ENCODE results near the gene PHF23.

The PHF23 gene

DNA sequence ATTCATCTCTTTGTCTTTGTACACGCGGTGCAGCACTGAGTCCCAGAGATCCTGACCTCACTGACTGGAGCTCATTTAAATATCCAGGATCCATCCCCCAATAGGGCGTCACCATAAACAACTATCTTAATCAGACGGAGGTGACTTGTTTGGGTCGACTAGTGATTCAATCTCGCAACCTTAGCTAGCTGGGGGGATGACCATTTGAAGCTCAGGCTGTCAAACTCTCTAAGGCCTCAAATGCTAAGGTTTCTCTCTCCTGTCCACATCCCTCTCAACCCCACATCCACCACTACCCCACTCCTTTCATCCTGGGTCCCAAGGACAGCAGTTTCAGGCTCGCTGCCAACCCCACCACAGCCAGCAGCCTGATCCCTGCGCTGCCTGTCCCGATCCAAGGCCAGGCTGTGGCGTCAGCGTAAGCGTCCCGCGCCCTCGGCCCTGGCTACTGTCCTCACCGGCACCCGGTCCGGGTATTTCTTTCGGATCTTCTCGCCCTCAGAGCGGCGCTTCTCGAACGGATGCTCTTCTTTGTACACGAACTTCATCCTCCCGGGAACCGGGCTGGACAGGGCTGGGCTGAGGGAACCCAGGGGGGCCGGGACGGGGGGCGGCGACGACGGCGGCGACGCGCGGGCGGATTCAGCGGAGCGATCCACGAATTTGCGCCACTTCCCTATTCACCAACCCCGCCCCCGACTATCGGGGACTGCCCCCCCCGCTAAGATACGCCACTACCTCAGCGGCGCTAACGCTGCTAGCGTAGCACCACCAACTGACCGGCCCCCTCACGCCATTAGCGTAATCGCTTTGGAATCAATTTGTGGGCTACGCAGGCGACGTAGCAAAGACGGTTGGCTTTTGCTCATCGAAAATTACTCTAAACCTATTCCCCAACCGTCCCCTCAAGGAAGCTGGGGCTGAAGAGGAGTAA is 2.8 kb upstream of the PHF23 start, which contains the start of gene GABARAP:
GABARAP (minus strand) TSS at position 667 of the 934 bp plus-strand sequence; CDS start at position 548, 119 bp downstream.
- H3K4me1 ChIP-seq (ENCODE audit: control insufficient read depth, insufficient read depth, low read length) = peaks cover 25% of the 10 kb centered on the region
- H3K9ac ChIP-seq (ENCODE audit: low read length) = peak within 1 kb of the TSS; percentile 90
- no peaks in the 10 kb centered on the region for H3K9me3 ChIP-seq (ENCODE audit: control insufficient read depth, low read length)
- peaks cover 9% of the 10 kb centered on the region for H3K36me3 ChIP-seq (ENCODE audit: control insufficient read depth, insufficient read depth, low read length)
- H3K27me3 ChIP-seq (ENCODE audit: control insufficient read depth, insufficient read depth, low read length) = no peaks in the 10 kb centered on the region
- H3K4me3 ChIP-seq (ENCODE audit: low read length) = peak within 1 kb of the TSS; percentile 82

- Histone ChIP-seq H3K4me3 (ENCODE audit: low read length) (peak overlapping the region; percentile 82), H3K9ac (ENCODE audit: low read length) (peak overlapping the region; percentile 90), H3K4me1 (ENCODE audit: control insufficient read depth, insufficient read depth, low read length) (peaks cover 27% of the 10 kb centered on the region), H3K36me3 (ENCODE audit: control insufficient read depth, insufficient read depth, low read length) (peaks cover 9% of the 10 kb centered on the region), H3K27me3 (ENCODE audit: control insufficient read depth, insufficient read depth, low read length) (no peaks in the 10 kb centered on the region), H3K9me3 (ENCODE audit: control insufficient read depth, low read length) (no peaks in the 10 kb centered on the region)
These were observed 2.0 kb upstream of the PHF23 start for GRCh38 chr17:7241090-7241733.

- Histone ChIP-seq H3K9ac (ENCODE audit: low read length) (no peak overlapping the region), H3K27me3 (ENCODE audit: control insufficient read depth, insufficient read depth, low read length) (no peaks in the 10 kb centered on the region), H3K36me3 (ENCODE audit: control insufficient read depth, insufficient read depth, low read length) (peaks cover 11% of the 10 kb centered on the region), H3K9me3 (ENCODE audit: control insufficient read depth, low read length) (no peaks in the 10 kb centered on the region), H3K4me3 (ENCODE audit: low read length) (no peak overlapping the region), H3K4me1 (ENCODE audit: control insufficient read depth, insufficient read depth, low read length) (peaks cover 32% of the 10 kb centered on the region)
These were observed 1.1 kb upstream of the PHF23 start for GRCh38 chr17:7240375-7240774.

DNA sequence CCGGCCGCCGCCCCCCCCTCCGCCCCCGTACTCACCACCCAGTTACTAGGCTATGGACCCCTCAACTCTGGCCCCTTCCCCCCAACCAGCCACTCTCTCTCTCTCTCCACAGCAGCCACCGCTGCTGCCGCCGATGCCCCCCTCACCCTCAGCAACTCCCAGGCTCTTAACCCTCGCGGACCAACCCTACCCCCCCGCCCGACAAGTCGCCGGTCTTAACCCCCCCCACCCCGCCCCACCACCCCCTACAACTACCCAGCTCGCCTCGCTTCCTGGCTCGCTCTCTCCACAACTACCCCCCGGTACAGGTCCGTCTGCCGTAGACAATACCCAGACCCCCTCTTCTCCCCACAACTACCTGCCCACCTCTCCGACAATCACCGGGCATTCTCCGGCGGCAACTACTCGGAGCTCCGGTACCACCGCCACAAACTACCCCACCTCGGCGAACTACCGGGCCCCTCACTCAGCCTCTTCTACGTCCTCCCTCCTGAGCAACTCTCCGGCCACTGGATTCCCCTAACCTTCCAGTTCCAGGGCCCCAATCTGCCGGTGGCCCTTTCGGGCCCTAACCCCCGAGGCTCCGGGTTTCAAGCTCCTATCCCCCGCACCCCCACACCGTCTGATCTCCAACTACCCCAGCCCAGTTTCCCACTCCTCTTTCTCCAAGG is 702 bp downstream of the PHF23 start:
- no peaks in the 10 kb centered on the region for H3K27me3 ChIP-seq (ENCODE audit: control insufficient read depth, insufficient read depth, low read length)
- H3K36me3 ChIP-seq (ENCODE audit: control insufficient read depth, insufficient read depth, low read length) = peaks cover 5% of the 10 kb centered on the region
- H3K9ac ChIP-seq (ENCODE audit: low read length) = peak overlapping the region; percentile 93
- H3K4me3 ChIP-seq (ENCODE audit: low read length) = peak overlapping the region; percentile 69
- peaks cover 42% of the 10 kb centered on the region for H3K4me1 ChIP-seq (ENCODE audit: control insufficient read depth, insufficient read depth, low read length)
- H3K9me3 ChIP-seq (ENCODE audit: control insufficient read depth, low read length) = no peaks in the 10 kb centered on the region

- H3K4me3 ChIP-seq (ENCODE audit: low read length) = peak overlapping the region; percentile 1
- H3K9me3 ChIP-seq (ENCODE audit: control insufficient read depth, low read length) = no peaks in the 10 kb centered on the region
- no peaks in the 10 kb centered on the region for H3K27me3 ChIP-seq (ENCODE audit: control insufficient read depth, insufficient read depth, low read length)
- H3K4me1 ChIP-seq (ENCODE audit: control insufficient read depth, insufficient read depth, low read length) = peaks cover 47% of the 10 kb centered on the region
- peaks cover 5% of the 10 kb centered on the region for H3K36me3 ChIP-seq (ENCODE audit: control insufficient read depth, insufficient read depth, low read length)
- peak overlapping the region; percentile 93 for H3K9ac ChIP-seq (ENCODE audit: low read length)
These were observed 1.4 kb downstream of the PHF23 start for GRCh38 chr17:7237761-7238419.

DNA sequence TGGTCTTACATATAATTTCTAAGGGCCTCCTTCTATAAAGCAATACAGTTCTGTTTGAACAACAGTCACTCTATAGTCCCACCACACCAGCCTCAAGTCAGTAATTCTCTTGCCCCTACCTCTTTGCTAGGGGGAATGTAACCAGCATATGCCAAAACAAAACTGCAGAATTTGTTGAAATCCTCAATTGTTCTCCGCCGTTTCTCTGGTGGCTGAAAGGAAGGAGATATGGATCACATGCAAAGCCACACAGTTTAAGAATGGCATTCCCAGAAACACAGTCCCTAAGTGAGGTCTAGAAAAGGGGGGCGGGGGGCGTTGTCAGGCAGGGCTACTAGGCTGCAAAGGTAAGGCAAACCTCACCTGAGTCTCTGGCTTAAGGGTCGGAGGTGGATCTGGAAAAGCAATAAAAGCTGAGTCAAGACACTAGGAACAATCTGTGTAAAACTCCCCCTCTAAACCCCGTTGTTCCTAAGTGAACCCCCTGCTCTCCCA is 1.9 kb downstream of the PHF23 start:
- Histone ChIP-seq H3K4me3 (ENCODE audit: low read length) (peak overlapping the region; percentile 1), H3K36me3 (ENCODE audit: control insufficient read depth, insufficient read depth, low read length) (peaks cover 5% of the 10 kb centered on the region), H3K27me3 (ENCODE audit: control insufficient read depth, insufficient read depth, low read length) (no peaks in the 10 kb centered on the region), H3K9me3 (ENCODE audit: control insufficient read depth, low read length) (no peaks in the 10 kb centered on the region), H3K4me1 (ENCODE audit: control insufficient read depth, insufficient read depth, low read length) (peaks cover 47% of the 10 kb centered on the region), H3K9ac (ENCODE audit: low read length) (peak overlapping the region; percentile 6)

- Histone ChIP-seq H3K36me3 (ENCODE audit: control insufficient read depth, insufficient read depth, low read length) (peaks cover 5% of the 10 kb centered on the region), H3K4me3 (ENCODE audit: low read length) (peak overlapping the region; percentile 1), H3K27me3 (ENCODE audit: control insufficient read depth, insufficient read depth, low read length) (no peaks in the 10 kb centered on the region), H3K4me1 (ENCODE audit: control insufficient read depth, insufficient read depth, low read length) (peaks cover 47% of the 10 kb centered on the region), H3K9ac (ENCODE audit: low read length) (no peak overlapping the region), H3K9me3 (ENCODE audit: control insufficient read depth, low read length) (no peaks in the 10 kb centered on the region)
These were observed 2.4 kb downstream of the PHF23 start for GRCh38 chr17:7236808-7237207.

- peak overlapping the region; percentile 8 for H3K9ac ChIP-seq (ENCODE audit: low read length)
These were observed 3.3 kb downstream of the PHF23 start for GRCh38 chr17:7235693-7236665.

DNA sequence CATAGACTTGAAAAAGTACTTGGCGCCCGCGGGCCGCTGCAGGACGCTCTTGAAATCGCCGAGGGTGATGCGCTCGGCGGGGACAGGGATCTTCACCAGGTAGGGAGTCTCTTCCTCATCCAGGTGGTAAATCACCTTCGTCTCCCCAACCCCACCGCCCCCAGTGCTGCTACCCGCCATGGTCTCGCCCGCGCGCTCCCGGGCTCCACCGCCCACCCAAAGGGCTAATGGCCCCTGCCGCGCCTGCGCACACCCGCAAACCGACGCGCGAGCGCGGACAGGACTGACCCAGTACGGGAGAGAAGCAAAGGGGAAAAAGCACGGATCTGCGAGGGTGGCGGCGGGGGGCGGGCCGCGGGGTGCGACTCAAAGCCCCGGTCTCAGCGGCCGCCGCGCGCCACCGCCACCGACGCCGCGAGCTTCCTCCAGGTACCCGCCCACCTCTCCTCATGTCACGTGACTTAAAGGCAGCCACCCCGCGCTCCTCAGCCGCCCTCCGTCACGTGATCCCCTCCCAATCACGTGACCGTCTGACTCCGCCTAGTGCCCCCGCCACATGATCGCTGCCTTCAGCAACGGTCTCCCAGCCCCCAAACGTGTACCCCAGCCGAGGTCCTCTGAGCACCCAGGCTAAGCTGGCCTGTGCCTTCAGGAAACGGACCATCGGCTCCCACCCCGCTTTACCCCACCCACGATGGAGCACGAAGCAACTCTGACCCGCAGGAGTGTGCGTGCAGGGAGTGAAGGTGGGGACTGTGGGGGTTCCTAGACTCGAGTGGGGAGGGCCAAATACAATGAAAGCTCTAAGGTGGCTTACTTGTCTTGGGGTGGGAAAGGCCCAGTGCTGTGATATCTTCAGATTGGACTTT is 4.9 kb downstream of the PHF23 start, which contains the start of gene DVL2:
DVL2 (minus strand) TSS at position 435 of the 869 bp plus-strand sequence; CDS start at position 180, 255 bp downstream.
- peaks cover 28% of the 10 kb centered on the region for H3K4me1 ChIP-seq (ENCODE audit: control insufficient read depth, insufficient read depth, low read length)
- H3K27me3 ChIP-seq (ENCODE audit: control insufficient read depth, insufficient read depth, low read length) = no peaks in the 10 kb centered on the region

More at GRCh38 chr17:7235693-7236665, 3.3 kb downstream of the PHF23 start:
- no peaks in the 10 kb centered on the region for H3K27me3 ChIP-seq (ENCODE audit: control insufficient read depth, insufficient read depth, low read length)
- H3K36me3 ChIP-seq (ENCODE audit: control insufficient read depth, insufficient read depth, low read length) = peaks cover 5% of the 10 kb centered on the region
- peaks cover 41% of the 10 kb centered on the region for H3K4me1 ChIP-seq (ENCODE audit: control insufficient read depth, insufficient read depth, low read length)
- no peaks in the 10 kb centered on the region for H3K9me3 ChIP-seq (ENCODE audit: control insufficient read depth, low read length)
- no peak overlapping the region for H3K4me3 ChIP-seq (ENCODE audit: low read length)

DNA sequence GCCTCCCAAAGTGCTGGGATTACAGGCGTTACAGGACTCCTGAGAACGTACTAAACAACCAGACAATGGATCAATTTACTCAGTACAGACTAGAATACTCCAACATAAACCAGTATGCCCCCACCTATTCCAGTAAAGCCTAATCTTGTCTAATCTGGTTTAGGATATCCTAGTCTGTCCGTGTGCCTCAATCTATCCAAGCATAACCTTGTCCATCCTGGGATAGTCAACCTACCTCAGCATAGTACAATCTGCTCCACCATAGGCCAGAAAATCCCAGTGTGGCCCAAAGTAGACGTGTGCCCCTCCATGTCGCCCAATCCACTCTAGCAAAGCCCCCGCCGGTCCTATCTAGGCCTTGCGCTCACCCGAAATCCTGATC is 5.6 kb downstream of the PHF23 start:
- H3K36me3 ChIP-seq (ENCODE audit: control insufficient read depth, insufficient read depth, low read length) = peaks cover 9% of the 10 kb centered on the region
- no peaks in the 10 kb centered on the region for H3K9me3 ChIP-seq (ENCODE audit: control insufficient read depth, low read length)
- peaks cover 28% of the 10 kb centered on the region for H3K4me1 ChIP-seq (ENCODE audit: control insufficient read depth, insufficient read depth, low read length)
- no peaks in the 10 kb centered on the region for H3K27me3 ChIP-seq (ENCODE audit: control insufficient read depth, insufficient read depth, low read length)
- peak overlapping the region; percentile 92 for H3K4me3 ChIP-seq (ENCODE audit: low read length)
- H3K9ac ChIP-seq (ENCODE audit: low read length) = peak overlapping the region; percentile 80

More for the DNA sequence above, 4.9 kb downstream of the PHF23 start, which contains the start of gene DVL2:
- Histone ChIP-seq H3K4me3 (ENCODE audit: low read length) (peak within 1 kb of the TSS; percentile 92), H3K9ac (ENCODE audit: low read length) (peak within 1 kb of the TSS; percentile 80), H3K36me3 (ENCODE audit: control insufficient read depth, insufficient read depth, low read length) (peaks cover 5% of the 10 kb centered on the region), H3K9me3 (ENCODE audit: control insufficient read depth, low read length) (no peaks in the 10 kb centered on the region)
